Fibroblast of mammary gland (primary cell): ENCODE results near the gene CLEC3B.
"Not testable (repeated sequence)": the region's sequence is repeated elsewhere in the genome, so short reads cannot be mapped to it uniquely, and the experiment has no call there.

Source experiments
- DNase-seq: peaks from one replicate; pipeline ENCODE4 v3.0.0-alpha.2; 2010; ENCODE audit warnings: low read depth
- H3K4me3 ChIP-seq: 2 replicates; pipeline ENCODE4 v1.5.1; 2011; ENCODE audit warnings: low read depth, mild to moderate bottlenecking, low read length, moderate library complexity; ENCODE audit not compliant: control insufficient read depth
- CTCF ChIP-seq: conservative IDR thresholded peaks from 2 replicates; pipeline ENCODE4 v1.5.1; 2011; ENCODE audit warnings: low read depth, low read length, inconsistent platforms; ENCODE audit not compliant: control insufficient read depth, insufficient read depth

Gene CLEC3B

DNA sequence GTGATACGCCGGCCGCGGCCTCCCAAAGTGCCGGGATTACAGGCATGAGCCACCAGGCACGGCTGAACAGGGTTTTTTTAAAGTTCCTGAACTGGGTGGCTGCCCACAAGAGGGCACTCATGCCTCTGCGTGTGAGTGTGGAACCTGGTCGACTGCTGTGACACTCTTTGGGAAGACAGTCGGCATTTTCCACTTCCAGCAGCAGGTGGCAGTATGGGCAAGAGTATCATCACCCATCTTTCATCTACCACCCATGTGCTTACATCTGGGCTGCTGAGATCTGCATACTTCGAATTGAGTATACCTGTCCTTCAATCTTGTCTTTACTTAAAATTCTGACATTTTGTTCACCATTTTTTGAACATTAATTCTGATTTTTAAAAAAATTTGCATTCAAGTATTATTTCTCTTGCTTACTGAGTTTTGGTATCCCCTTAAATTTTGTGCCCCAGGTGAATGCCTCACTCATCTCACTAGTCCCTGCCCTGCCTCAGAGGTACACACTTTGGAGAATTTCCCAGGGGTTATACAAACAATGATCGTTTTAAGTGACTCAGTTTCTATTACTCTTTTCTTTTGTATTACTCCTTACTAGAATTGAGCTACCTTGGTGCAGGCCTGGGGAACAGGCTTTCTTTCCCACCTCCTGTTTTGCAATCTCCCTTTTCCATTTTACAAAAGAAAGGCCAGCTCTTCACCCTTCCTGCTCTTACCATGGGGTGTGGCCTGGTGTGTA, 11.8 kb downstream of the CLEC3B start:
- no peak overlapping the region for H3K4me3 ChIP-seq
- TF ChIP-seq CTCF, result peak; percentile 95
- DNase-seq, result peak; percentile 94

DNA sequence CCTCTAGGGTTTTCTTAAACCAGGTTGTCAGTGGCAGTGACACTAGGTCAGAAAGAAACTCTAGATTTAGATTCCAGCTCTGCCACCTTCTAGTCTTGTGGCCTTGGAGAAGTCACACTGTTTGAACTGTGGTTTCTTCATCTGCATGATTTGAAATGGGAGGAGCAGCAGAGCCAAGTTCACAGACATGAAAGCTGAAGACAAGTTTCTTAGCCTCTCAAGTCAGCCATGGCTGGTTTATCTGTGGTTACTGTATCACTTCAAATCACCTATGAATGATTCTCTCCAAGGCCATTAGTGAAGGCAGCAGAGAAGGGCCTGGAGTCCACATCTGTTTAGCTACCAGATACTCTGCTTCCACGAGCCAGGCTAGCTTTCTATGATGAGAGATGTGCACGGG, 15.6 kb downstream of the CLEC3B start:
- no peak for TF ChIP-seq CTCF
- DNase-seq, result no peak
- H3K4me3 ChIP-seq, result no peak overlapping the region

DNA sequence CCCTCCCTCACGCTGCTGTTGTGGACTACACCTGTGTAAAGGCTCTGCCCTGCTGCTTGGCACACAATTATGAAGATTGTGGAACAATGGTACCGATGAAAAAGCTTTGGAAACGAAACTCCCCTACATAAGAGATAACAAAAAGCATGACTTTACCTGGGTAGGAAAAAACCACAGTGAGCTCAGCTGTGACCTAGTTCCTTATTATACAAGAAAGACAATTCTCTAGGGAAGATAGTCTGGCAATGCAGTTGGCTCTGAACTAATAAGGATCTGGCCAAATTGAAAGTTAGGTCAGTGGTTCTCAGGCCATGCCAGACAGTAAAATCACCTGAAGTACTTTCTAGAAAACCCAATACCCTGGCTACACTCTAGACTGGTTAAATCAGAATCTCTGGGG, 16.1 kb downstream of the CLEC3B start:
- TF ChIP-seq CTCF, result no peak
- H3K4me3 ChIP-seq, result no peak overlapping the region
- DNase-seq, result no peak

- peak; percentile 56 for TF ChIP-seq CTCF
- H3K4me3 ChIP-seq, result no peak overlapping the region
- DNase-seq, result peak; percentile 95
Measured at GRCh38 chr3:45043728-45044299, 17.7 kb downstream of the CLEC3B start.

DNA sequence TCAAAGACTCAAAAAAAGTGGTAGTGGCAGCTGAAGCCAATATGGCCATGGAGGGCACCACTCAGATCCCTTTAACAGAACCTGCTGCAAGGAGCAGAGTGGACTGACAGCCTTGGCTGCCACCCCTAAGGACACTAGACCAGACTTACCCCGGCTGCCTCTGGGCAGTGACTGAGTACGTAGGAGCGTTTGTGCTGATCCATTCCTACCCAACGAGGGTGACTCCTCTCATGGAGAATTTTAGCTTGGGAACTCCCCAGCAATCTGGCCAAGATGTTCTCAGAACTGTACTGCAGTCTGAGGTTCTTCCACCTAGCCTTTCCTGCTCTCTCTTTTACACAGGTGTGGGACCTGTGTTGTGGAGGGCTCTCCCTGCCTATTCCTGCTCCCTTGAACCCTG, 22.1 kb downstream of the CLEC3B start:
- TF ChIP-seq CTCF, result no peak
- no peak overlapping the region for H3K4me3 ChIP-seq
- peak; percentile 48 for DNase-seq

DNA sequence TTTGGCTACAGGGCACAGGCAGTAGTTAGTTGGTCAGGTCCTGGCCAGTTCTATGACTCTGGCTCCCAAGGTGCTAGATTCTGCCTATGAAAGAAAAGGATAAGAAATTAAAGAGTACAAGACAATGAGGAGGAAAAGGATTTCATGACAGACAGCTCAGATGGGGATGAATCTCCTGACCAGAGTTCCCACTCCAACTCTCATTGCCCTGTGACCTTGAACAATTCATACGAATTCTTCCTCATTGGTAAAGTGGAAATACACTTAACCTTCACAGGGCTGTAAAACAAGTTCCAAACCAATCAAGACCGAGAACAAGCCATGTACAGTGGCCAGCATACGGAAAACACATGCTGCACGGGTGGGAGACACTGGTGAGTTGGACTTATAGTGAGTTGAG, 23.7 kb downstream of the CLEC3B start:
- no peak for TF ChIP-seq CTCF
- H3K4me3 ChIP-seq, result no peak overlapping the region
- no peak for DNase-seq

GRCh38 chr3:45051685-45052084, 25.6 kb downstream of the CLEC3B start:
- H3K4me3 ChIP-seq, result no peak overlapping the region
- DNase-seq, result no peak
- TF ChIP-seq CTCF, result no peak

GRCh38 chr3:45053805-45054195, 27.7 kb downstream of the CLEC3B start:
- not testable (repeated sequence) for H3K4me3 ChIP-seq, DNase-seq
